ENCODE measurements around the gene PPIF. TPM values are rescaled to one million over a fixed set of nuclear protein-coding genes. Genes with fewer than 3 reads are reported as not detected.

The PPIF gene
- total and polyA plus RNA-seq, 4 donors = 9.0 to 21.2 (median 14.0) TPM

DNA sequence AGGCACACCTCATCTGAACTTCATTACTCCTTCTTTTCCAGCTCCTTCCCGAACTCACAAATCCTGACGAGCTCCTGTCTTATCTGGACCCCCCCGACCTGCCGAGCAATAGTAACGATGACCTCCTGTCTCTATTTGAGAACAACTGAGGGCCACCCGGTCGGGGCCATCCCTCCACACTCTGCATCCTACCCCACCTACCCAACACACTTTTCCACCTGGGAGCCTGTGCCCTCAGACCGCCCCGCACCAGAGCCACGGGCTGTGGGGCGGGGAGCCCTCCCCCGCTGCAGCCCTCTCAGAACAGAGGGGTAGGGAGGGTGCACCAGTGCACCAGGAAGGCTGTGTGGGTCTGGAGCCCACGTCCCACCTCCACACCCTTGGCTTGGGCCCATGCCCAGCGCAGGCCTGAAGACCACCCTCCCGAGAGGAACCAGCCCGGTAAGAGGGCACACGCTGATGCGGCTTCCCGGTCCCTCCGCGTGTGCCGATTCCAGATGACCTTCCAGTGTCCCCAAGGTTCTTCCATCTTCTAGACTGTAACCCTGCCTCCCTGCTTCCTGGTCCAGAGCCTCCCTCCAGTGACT is 34.6 kb upstream of the PPIF start:
- H3K27me3 ChIP-seq (ENCODE audit: control insufficient read depth in 1 of 2, insufficient read depth in 2 of 2, low read length in 1 of 2) = no peaks in the 10 kb centered on the region
- H3K9me3 ChIP-seq (ENCODE audit: control insufficient read depth, low read length) = no peaks in the 10 kb centered on the region
- DNase-seq (no peak), ATAC-seq (ENCODE audit: low FRiP score) (no peak)
- intact Hi-C loops (cut with DNase I) = no loop called here
- H3K4me1 ChIP-seq (ENCODE audit: control insufficient read depth in 1 of 2, insufficient read depth in 2 of 2, low read length in 2 of 2) = no peaks in the 10 kb centered on the region
- H3K4me3 ChIP-seq (ENCODE audit: low read length in 2 of 2) = no peak overlapping the region
- 92 to 95% methylated on average over 21 to 22 of the region's 22 CpGs for WGBS, 2 donors
- no peak overlapping the region for H3K27ac ChIP-seq (ENCODE audit: low read depth in 1 of 2, low read length in 2 of 2)
- peaks cover 0 to 6% of the 10 kb centered on the region in 2 donors for H3K36me3 ChIP-seq (ENCODE audit: control insufficient read depth in 1 of 2, insufficient read depth in 2 of 2, low read length in 1 of 2)

DNA sequence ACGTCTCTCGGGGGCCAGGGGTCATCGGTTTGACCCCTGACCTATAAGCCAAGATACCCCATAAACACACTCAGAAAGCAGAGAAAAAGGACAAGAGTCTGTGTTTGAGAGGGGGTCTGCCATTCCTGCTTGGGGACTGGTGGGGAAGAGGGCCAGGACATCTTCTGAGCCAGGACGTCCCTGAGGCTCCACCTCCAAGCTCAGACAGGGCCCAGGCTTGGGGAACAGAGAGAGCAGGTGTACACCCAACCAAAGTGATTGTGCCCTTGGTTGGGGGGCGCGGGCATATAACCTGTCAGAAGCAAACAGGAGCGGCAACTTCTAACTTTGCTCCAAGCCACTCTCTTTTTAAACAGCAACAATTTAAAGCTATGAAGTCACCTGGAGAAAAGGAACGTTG is 33.9 kb upstream of the PPIF start:
- Histone ChIP-seq H3K4me3 (ENCODE audit: low read length in 2 of 2) (no peak overlapping the region), H3K36me3 (ENCODE audit: control insufficient read depth in 1 of 2, insufficient read depth in 2 of 2, low read length in 1 of 2) (peaks cover 0 to 4% of the 10 kb centered on the region in 2 donors), H3K27me3 (ENCODE audit: control insufficient read depth in 1 of 2, insufficient read depth in 2 of 2, low read length in 1 of 2) (no peaks in the 10 kb centered on the region), H3K4me1 (ENCODE audit: control insufficient read depth in 1 of 2, insufficient read depth in 2 of 2, low read length in 2 of 2) (no peaks in the 10 kb centered on the region), H3K9me3 (ENCODE audit: control insufficient read depth, low read length) (no peaks in the 10 kb centered on the region), H3K27ac (ENCODE audit: low read depth in 1 of 2, low read length in 2 of 2) (no peak overlapping the region)
- 72 to 76% methylated on average over 8 of the region's 8 CpGs for WGBS, 2 donors
- no peak for DNase-seq
- intact Hi-C loops (cut with DNase I) = no loop called here
- no peak for ATAC-seq (ENCODE audit: low FRiP score)

DNA sequence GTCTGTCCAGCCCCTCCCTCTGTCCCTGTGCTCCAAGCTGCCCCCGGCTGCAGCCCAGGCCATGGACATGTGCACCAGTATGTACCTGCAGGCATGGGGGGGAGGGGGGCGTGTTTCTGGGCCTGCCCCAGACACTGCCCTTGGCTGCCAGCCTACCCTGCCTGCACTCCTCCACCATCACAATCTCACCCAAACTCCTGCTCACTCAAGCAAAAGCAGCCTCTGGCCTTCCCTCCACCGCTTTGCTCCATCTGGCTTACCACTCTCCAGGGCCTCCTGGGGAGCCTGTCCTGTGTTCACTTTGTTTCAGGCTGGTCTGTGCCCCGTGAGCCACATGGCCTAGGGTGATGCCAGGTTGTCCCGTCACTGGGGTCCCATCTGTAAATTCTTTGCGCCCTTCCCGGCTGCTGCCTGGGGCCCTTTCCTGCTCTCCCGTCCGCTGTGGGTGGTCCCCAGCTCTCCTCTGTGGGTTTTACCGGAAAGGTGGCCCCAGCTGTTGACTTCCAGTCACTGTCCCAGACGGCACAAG is 33.3 kb upstream of the PPIF start:
- Histone ChIP-seq H3K27ac (ENCODE audit: low read depth in 1 of 2, low read length in 2 of 2) (no peak overlapping the region), H3K4me1 (ENCODE audit: control insufficient read depth in 1 of 2, insufficient read depth in 2 of 2, low read length in 2 of 2) (no peaks in the 10 kb centered on the region), H3K27me3 (ENCODE audit: control insufficient read depth in 1 of 2, insufficient read depth in 2 of 2, low read length in 1 of 2) (no peaks in the 10 kb centered on the region), H3K4me3 (ENCODE audit: low read length in 2 of 2) (no peak overlapping the region), H3K9me3 (ENCODE audit: control insufficient read depth, low read length) (no peaks in the 10 kb centered on the region), H3K36me3 (ENCODE audit: control insufficient read depth in 1 of 2, insufficient read depth in 2 of 2, low read length in 1 of 2) (peaks cover 0 to 4% of the 10 kb centered on the region in 2 donors)
- DNase-seq (no peak), ATAC-seq (ENCODE audit: low FRiP score) (no peak)
- WGBS, 2 donors = 88 to 91% methylated on average over 11 of the region's 11 CpGs
- intact Hi-C loops (cut with DNase I) = no loop called here

DNA sequence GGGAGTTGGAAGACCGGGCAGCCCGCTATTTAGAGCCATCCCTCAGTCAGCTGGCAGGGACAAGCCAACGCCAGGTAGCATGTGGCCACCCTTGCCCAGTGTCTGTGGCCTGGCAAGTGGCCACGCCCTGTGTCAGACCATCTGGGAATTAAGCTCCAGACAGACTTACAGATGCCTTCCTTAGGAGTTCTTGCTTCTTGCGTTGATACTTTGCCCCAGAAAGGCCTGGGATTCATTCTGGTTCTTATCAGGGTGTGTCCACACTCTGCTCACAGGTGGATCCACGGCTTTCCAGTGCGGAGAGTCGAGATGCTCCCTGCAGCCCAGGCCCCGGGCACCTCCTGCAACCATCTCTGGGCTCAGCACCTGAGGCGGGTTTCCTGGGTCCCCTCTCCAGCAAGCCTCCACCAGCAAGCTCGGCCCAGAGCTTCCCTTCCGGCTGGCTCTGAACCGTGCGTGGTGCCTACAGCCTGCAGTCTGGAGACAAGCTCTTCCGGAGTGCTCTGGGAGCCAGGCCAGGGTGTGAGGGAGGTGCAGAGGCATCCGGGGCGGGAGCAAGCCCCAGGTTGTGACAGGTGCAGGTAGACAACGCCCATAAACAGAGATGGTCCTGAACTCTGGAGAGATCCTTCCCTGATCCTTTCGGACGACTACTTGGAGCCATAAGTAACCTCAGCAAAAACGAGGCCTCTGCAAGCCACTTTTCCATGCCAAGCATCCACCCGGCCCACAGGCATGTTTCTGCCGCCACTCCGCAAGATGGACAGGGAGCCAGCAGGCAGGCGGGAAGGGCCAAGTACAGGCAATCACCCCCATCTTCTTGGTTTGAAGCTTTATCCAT is 32.3 kb upstream of the PPIF start:
- no peak for ATAC-seq (ENCODE audit: low FRiP score)
- H3K9me3 ChIP-seq (ENCODE audit: control insufficient read depth, low read length) = no peaks in the 10 kb centered on the region
- WGBS, 2 donors = 85 to 87% methylated on average over 25 of the region's 25 CpGs
- no peak overlapping the region for H3K27ac ChIP-seq (ENCODE audit: low read depth in 1 of 2, low read length in 2 of 2)
- H3K4me1 ChIP-seq (ENCODE audit: control insufficient read depth in 1 of 2, insufficient read depth in 2 of 2, low read length in 2 of 2) = no peaks in the 10 kb centered on the region
- intact Hi-C loops (cut with DNase I) = no loop called here
- H3K4me3 ChIP-seq (ENCODE audit: low read length in 2 of 2) = no peak overlapping the region
- no peaks in the 10 kb centered on the region for H3K27me3 ChIP-seq (ENCODE audit: control insufficient read depth in 1 of 2, insufficient read depth in 2 of 2, low read length in 1 of 2)
- peaks cover 0 to 4% of the 10 kb centered on the region in 2 donors for H3K36me3 ChIP-seq (ENCODE audit: control insufficient read depth in 1 of 2, insufficient read depth in 2 of 2, low read length in 1 of 2)
- DNase-seq = peak in 1 of 2 donors; percentile 58

- Histone ChIP-seq H3K27me3 (ENCODE audit: control insufficient read depth in 1 of 2, insufficient read depth in 2 of 2, low read length in 1 of 2) (no peaks in the 10 kb centered on the region), H3K27ac (ENCODE audit: low read depth in 1 of 2, low read length in 2 of 2) (no peak overlapping the region), H3K36me3 (ENCODE audit: control insufficient read depth in 1 of 2, insufficient read depth in 2 of 2, low read length in 1 of 2) (peaks cover 0 to 4% of the 10 kb centered on the region in 2 donors), H3K4me1 (ENCODE audit: control insufficient read depth in 1 of 2, insufficient read depth in 2 of 2, low read length in 2 of 2) (no peaks in the 10 kb centered on the region), H3K9me3 (ENCODE audit: control insufficient read depth, low read length) (no peaks in the 10 kb centered on the region), H3K4me3 (ENCODE audit: low read length in 2 of 2) (no peak overlapping the region)
- DNase-seq = no peak
- intact Hi-C loops (cut with DNase I) = no loop called here
- ATAC-seq (ENCODE audit: low FRiP score) = no peak
- WGBS, 2 donors = 80 to 82% methylated on average over 11 of the region's 11 CpGs
Measured at GRCh38 chr10:79315602-79315920, 31.7 kb upstream of the PPIF start.

DNA sequence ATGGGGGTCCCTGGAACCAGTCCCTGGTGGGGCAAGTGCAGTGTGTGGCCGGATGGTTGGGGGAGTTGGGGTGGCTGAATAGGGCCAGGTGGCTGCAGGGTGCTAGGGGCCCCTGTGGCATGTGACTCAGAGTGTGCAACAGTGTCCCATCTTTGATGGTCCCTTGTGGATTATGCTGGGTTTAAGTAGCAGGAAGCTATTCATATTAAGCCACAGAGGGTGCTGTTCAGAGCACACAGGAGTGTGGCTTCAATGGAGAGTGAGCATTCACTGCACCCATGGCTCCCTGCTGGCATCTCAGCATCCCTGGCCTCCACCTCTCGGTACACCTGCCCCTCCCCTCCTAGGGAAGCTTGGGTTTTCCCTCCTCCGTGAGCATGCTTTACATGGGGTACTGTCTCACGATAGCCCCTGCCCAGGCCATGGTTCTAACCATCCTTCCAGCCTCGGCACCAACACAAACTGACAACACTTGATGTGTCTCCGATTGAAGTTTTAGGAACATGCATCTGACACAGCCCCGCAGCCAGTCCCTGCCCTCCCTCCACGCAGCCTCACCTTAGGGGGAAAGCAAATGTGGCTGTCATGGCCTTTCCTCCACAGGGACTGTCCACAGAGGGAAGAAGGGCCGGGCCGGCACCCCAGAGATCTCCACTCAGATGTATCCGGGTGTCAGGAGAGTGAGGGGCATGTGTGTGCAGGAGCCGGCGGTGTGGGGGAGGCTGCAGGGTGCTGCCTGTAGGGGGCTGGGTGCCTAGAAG is 30.4 kb upstream of the PPIF start:
- WGBS, 2 donors = 58 to 61% methylated on average over 13 of the region's 13 CpGs
- H3K9me3 ChIP-seq (ENCODE audit: control insufficient read depth, low read length) = no peaks in the 10 kb centered on the region
- H3K36me3 ChIP-seq (ENCODE audit: control insufficient read depth in 1 of 2, insufficient read depth in 2 of 2, low read length in 1 of 2) = peaks cover 0 to 4% of the 10 kb centered on the region in 2 donors
- intact Hi-C loops (cut with DNase I) = no loop called here
- H3K27me3 ChIP-seq (ENCODE audit: control insufficient read depth in 1 of 2, insufficient read depth in 2 of 2, low read length in 1 of 2) = no peaks in the 10 kb centered on the region
- no peak overlapping the region for H3K27ac ChIP-seq (ENCODE audit: low read depth in 1 of 2, low read length in 2 of 2)
- ATAC-seq (ENCODE audit: low FRiP score) (peak; percentile 1), DNase-seq (peak in 1 of 2 donors; percentile 75)
- H3K4me3 ChIP-seq (ENCODE audit: low read length in 2 of 2) = no peak overlapping the region
- no peaks in the 10 kb centered on the region for H3K4me1 ChIP-seq (ENCODE audit: control insufficient read depth in 1 of 2, insufficient read depth in 2 of 2, low read length in 2 of 2)

DNA sequence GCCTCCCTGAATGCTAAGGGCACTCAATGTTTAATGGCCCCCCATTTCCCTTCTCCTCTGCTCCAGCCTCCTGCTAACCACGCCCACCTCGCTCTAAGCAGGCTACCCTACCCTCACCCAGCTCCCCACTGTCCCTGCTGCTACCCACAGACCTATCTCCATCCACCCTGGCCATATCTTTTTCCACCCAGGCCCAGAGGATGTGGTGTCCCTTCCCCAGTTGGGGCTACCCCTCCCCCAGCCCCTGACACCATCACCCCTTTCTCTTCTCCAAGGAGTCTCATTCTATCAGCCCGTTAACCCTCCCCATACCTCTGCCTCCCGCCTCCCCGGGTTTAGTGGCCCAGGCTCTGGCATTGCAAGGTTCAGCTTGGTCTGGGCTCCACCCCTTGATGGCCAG is 28.9 kb upstream of the PPIF start:
- Histone ChIP-seq H3K4me3 (ENCODE audit: low read length in 2 of 2) (no peak overlapping the region), H3K9me3 (ENCODE audit: control insufficient read depth, low read length) (no peaks in the 10 kb centered on the region), H3K4me1 (ENCODE audit: control insufficient read depth in 1 of 2, insufficient read depth in 2 of 2, low read length in 2 of 2) (no peaks in the 10 kb centered on the region), H3K27me3 (ENCODE audit: control insufficient read depth in 1 of 2, insufficient read depth in 2 of 2, low read length in 1 of 2) (no peaks in the 10 kb centered on the region), H3K27ac (ENCODE audit: low read depth in 1 of 2, low read length in 2 of 2) (no peak overlapping the region), H3K36me3 (ENCODE audit: control insufficient read depth in 1 of 2, insufficient read depth in 2 of 2, low read length in 1 of 2) (no peaks in the 10 kb centered on the region)
- ATAC-seq (ENCODE audit: low FRiP score) = no peak
- WGBS, 2 donors = 93 to 94% methylated on average over 5 of the region's 5 CpGs
- intact Hi-C loops (cut with DNase I) = no loop called here
- DNase-seq = peak in 1 of 2 donors; percentile 43

- no peaks in the 10 kb centered on the region for H3K9me3 ChIP-seq (ENCODE audit: control insufficient read depth, low read length)
- H3K4me3 ChIP-seq (ENCODE audit: low read length in 2 of 2) = no peak overlapping the region
- intact Hi-C loops (cut with DNase I) = no loop called here
- WGBS, 2 donors = 86 to 91% methylated on average over 11 of the region's 11 CpGs
- no peak overlapping the region for H3K27ac ChIP-seq (ENCODE audit: low read depth in 1 of 2, low read length in 2 of 2)
- no peaks in the 10 kb centered on the region for H3K27me3 ChIP-seq (ENCODE audit: control insufficient read depth in 1 of 2, insufficient read depth in 2 of 2, low read length in 1 of 2)
- DNase-seq = peak in 1 of 2 donors; percentile 57
- ATAC-seq (ENCODE audit: low FRiP score) = no peak
- H3K36me3 ChIP-seq (ENCODE audit: control insufficient read depth in 1 of 2, insufficient read depth in 2 of 2, low read length in 1 of 2) = no peaks in the 10 kb centered on the region
- H3K4me1 ChIP-seq (ENCODE audit: control insufficient read depth in 1 of 2, insufficient read depth in 2 of 2, low read length in 2 of 2) = no peaks in the 10 kb centered on the region
Measured at GRCh38 chr10:79319115-79319771, 28.0 kb upstream of the PPIF start.
